ENCODE results near the gene SLC7A6. TPM values are rescaled to one million over a fixed set of nuclear protein-coding genes. Genes with fewer than 3 reads are reported as not detected.

Gene SLC7A6
- total RNA-seq, 1 experiment from 2014 or later, result 17.4 TPM

DNA sequence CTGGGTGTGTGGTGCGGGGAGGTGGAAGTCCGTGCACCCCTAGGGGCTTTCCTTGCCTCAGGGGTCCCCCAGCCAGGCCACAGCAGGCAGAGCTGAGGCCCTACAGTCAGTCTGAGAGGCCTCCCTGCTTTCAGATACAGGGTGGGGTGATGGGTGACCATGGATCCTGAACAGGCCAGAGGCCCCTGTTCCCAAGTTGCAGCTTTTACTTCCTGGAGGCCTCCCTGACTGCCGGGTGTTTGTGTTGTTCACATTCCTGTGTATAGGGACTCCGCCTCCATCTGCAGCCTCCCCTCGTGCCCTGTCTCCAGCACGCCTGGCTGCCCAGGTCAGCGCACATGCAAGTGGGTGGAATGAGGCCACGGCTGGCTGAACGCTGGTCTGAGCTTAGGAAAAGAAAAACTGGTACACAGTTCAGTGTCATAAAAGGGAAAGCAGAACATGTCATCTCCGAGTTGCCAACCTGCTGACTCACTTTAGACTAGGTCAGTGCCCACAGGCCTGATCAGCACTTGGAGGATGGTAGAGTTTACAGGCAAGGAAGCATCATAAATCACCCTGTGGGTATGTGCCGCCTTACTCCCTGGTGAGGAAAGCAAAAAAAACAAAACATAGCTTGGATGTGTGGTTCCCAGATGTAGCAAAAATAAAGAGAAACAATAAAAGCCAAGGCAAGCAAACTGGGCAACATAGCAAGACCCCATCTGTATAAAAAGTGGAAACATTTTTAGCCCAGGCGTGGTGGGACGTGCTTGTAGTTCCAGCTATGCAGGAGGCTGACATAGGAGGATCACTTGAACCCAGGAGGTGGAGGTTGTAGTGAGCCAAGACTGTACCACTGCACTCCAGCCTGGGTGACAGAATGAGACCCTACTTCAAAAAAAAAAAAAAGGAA is 6.2 kb upstream of the SLC7A6 start:
- no peaks in the 10 kb centered on the region for H3K36me3 ChIP-seq
- H3K4me1 ChIP-seq, result no peaks in the 10 kb centered on the region
- H3K4me3 ChIP-seq, result no peak overlapping the region
- H3K27ac ChIP-seq, result no peak overlapping the region
- no peak for DNase-seq
- H3K27me3 ChIP-seq, result no peaks in the 10 kb centered on the region
- H3K9me3 ChIP-seq (replicated peaks), result no peaks in the 10 kb centered on the region

GRCh38 chr16:68259007-68259825 is 5.1 kb upstream of the SLC7A6 start:
- Histone ChIP-seq H3K4me3 (no peak overlapping the region), H3K9me3 (replicated peaks) (no peaks in the 10 kb centered on the region), H3K36me3 (no peaks in the 10 kb centered on the region), H3K4me1 (no peaks in the 10 kb centered on the region), H3K27me3 (no peaks in the 10 kb centered on the region), H3K27ac (no peak overlapping the region)
- no peak for DNase-seq

DNA sequence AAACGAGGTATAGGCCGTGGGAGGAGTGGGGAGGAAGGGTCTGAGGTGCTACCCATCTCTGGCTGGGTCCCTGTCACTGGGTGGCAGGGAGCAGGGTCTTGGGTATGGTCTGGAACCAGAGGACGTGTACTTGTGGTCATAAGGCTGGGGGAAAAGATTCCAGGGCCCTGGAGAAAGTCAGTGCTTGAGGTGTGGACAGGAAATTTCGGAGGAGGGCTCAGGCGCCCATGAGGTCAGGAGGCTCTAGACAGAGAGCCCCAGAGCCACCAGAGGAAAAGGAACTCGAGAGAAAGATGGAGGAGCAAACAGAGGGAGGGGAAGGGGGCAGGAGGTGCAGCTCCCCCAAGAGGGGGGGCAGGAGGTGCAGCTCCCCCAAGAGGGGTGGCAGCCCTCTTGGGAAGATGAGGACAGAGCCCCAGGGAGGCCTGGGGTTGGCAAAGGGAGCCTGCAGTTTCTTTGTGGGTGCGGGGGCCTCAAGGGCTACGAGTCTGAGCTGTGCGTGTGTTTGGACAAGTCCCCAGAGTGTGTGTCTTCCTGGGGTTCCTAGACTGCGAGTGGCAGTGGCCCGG is 683 bp upstream of the SLC7A6 start:
- no peaks in the 10 kb centered on the region for H3K27me3 ChIP-seq
- DNase-seq, result no peak
- no peaks in the 10 kb centered on the region for H3K36me3 ChIP-seq
- peak overlapping the region; percentile 87 for H3K4me3 ChIP-seq
- H3K9me3 ChIP-seq (replicated peaks), result no peaks in the 10 kb centered on the region
- no peaks in the 10 kb centered on the region for H3K4me1 ChIP-seq
- peak overlapping the region; percentile 62 for H3K27ac ChIP-seq

DNA sequence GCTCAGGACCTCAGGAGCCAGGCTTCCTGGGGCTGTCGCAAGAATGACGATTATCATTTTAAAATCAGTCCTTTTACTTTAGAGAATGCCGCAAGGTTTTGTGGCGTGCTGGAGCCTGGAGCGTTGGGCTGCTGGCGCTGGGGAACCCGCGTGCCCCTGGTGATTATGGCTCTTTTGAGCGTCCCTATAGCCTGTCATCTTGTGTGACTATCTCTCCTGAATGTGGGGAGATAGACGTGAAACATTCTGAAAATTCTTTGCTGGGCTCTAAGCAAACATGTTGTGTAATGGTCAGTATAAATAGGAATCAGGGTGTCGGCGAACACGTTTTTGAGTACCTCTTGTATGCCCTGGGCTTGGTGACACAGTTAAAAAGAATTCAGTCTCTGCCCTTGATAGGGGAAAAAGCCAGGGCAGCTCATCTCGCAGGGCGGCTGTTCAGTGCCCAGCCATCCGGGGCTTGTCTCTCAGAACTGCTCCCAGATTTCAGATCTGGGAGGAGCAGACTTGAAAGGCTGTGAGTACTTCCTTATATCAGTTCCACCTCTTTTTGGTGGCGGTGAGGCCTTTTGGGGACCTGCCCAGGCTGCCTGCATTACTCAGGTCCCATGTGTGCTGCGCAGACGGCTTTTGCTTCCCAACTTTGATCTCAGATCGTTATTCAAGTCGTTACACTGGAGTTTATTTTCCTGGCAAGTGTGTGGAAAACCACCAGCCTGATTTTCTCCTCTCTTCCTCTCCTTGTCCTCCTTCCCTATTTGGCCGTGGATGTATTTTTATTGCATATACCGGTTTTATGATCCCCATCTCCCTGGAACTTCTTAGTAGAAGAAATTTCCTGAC is 973 bp downstream of the SLC7A6 start:
- Histone ChIP-seq H3K36me3 (no peaks in the 10 kb centered on the region), H3K27ac (peak overlapping the region; percentile 62), H3K4me1 (no peaks in the 10 kb centered on the region), H3K9me3 (replicated peaks) (no peaks in the 10 kb centered on the region), H3K27me3 (no peaks in the 10 kb centered on the region), H3K4me3 (peak overlapping the region; percentile 87)
- DNase-seq, result peak; percentile 33 to 50

- no peak overlapping the region for H3K4me3 ChIP-seq
- H3K27ac ChIP-seq, result no peak overlapping the region
- H3K9me3 ChIP-seq (replicated peaks), result no peaks in the 10 kb centered on the region
- H3K27me3 ChIP-seq, result no peaks in the 10 kb centered on the region
- DNase-seq, result no peak
- no peaks in the 10 kb centered on the region for H3K4me1 ChIP-seq
- no peaks in the 10 kb centered on the region for H3K36me3 ChIP-seq
Measured at GRCh38 chr16:68267612-68268405, 3.5 kb downstream of the SLC7A6 start.

- no peak for DNase-seq
- Histone ChIP-seq H3K36me3 (0 out of 2 replicates have a peak, but pooled peaks cover 2% of the 10 kb centered on the region), H3K27me3 (no peaks in the 10 kb centered on the region), H3K27ac (no peak overlapping the region), H3K4me1 (no peaks in the 10 kb centered on the region), H3K9me3 (replicated peaks) (no peaks in the 10 kb centered on the region), H3K4me3 (no peak overlapping the region)
Measured at GRCh38 chr16:68269793-68270192, 5.5 kb downstream of the SLC7A6 start.

DNA sequence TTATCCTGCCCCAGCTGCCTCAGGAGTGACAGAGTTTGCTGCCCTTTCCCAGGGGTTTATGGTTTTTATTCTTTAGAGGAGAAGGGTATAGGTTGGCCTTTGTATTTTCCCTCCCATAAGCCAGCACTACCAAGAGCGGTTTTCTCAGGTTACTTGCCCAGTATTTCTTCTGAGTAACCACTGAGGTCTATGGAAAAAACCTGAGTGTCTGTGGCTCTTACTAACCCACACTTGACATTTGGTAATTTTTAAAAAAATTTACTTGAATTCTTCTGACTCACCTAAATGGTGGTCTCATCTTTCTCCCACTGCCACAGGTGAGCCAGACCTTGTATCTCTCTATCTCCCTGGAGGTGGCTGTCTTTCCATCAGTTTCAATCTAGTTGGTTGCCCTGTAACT is 6.0 kb downstream of the SLC7A6 start:
- H3K36me3 ChIP-seq, result 0 out of 2 replicates have a peak, but pooled peaks cover 2% of the 10 kb centered on the region
- H3K4me3 ChIP-seq, result no peak overlapping the region
- no peaks in the 10 kb centered on the region for H3K9me3 ChIP-seq (replicated peaks)
- DNase-seq, result no peak
- no peaks in the 10 kb centered on the region for H3K27me3 ChIP-seq
- H3K4me1 ChIP-seq, result no peaks in the 10 kb centered on the region
- H3K27ac ChIP-seq, result no peak overlapping the region

DNA sequence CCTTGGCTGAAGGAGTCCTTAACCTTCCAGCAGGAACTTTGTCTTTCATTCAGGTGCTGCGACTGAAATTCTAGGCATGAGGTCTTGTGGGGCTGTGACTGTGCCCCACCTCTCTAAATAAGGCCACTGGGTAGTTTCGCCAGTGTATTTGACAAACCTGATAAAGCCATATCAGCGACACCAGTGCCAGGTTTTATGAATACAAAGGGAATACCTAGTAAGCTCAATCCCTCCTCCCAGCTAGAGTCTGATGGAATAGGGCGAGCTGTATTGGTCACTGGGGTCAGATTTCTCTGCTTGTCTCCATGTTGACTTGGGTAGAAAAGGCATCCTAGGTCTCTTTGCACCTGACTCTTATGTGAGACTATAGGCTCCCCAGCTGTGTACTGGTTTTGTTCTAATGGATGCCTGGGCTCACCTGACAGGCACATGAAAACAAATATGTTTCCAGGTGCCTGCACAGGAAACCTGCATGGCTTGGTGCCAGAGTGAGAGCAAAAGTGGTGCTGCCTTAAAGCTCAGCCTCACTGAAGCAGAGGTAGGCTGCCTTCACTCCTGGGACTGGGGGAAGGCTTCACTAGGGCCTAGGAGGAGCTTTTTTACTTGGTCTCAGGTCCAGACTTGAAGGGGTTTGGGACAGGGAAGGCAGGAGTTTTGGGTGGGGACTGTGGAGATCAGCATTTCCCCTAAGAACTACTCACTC is 8.3 kb downstream of the SLC7A6 start:
- Histone ChIP-seq H3K36me3 (0 out of 2 replicates have a peak, but pooled peaks cover 2% of the 10 kb centered on the region), H3K27ac (no peak overlapping the region), H3K27me3 (no peaks in the 10 kb centered on the region), H3K4me1 (peaks cover 11% of the 10 kb centered on the region), H3K9me3 (replicated peaks) (no peaks in the 10 kb centered on the region), H3K4me3 (no peak overlapping the region)
- no peak for DNase-seq

- DNase-seq, result no peak
- peaks cover 11% of the 10 kb centered on the region for H3K4me1 ChIP-seq
- H3K4me3 ChIP-seq, result no peak overlapping the region
- no peaks in the 10 kb centered on the region for H3K27me3 ChIP-seq
- H3K9me3 ChIP-seq (replicated peaks), result no peaks in the 10 kb centered on the region
- no peak overlapping the region for H3K27ac ChIP-seq
- H3K36me3 ChIP-seq, result 0 out of 2 replicates have a peak, but pooled peaks cover 2% of the 10 kb centered on the region
Measured at GRCh38 chr16:68273459-68273858, 9.1 kb downstream of the SLC7A6 start.

DNA sequence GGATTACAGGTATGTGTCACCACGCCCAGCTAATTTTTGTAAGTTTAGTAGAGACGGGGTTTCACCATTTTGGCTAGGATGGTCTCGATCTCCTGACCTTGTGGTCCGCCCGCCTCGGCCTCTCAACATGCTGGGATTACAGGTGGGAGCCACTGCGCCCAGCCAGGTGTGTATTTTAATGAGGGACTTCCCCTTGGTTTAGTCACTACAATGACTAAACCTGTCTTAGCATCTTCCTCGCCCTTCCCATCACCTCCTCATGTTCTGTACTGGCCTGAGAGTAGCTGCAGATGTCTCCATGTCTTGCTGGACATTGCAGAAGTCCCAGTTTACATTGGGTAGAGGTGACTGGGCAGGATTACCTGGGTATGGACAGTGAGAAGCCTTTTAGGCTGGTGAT is 9.6 kb downstream of the SLC7A6 start:
- peaks cover 11% of the 10 kb centered on the region for H3K4me1 ChIP-seq
- no peak overlapping the region for H3K27ac ChIP-seq
- 0 out of 2 replicates have a peak, but pooled peaks cover 2% of the 10 kb centered on the region for H3K36me3 ChIP-seq
- H3K27me3 ChIP-seq, result no peaks in the 10 kb centered on the region
- no peak overlapping the region for H3K4me3 ChIP-seq
- no peaks in the 10 kb centered on the region for H3K9me3 ChIP-seq (replicated peaks)
- no peak for DNase-seq

DNA sequence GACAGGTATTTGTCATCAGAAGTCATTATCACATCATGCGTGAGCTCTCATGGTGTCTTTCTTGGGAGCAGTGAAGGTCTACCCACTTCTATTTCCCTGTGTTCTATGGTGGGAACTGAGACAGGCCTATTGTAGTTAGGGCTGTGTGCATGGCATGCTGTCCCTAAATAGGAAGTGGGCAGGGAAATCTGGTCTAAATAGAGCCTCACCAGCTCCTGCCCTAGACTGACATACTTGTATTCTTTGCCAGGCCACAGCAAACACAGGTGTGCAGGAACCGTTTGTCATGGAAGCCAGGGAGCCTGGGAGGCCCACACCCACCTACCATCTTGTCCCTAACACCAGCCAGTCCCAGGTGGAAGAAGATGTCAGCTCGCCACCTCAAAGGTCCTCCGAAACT is 10.1 kb downstream of the SLC7A6 start:
- H3K9me3 ChIP-seq (replicated peaks), result no peaks in the 10 kb centered on the region
- peaks cover 11% of the 10 kb centered on the region for H3K4me1 ChIP-seq

DNA sequence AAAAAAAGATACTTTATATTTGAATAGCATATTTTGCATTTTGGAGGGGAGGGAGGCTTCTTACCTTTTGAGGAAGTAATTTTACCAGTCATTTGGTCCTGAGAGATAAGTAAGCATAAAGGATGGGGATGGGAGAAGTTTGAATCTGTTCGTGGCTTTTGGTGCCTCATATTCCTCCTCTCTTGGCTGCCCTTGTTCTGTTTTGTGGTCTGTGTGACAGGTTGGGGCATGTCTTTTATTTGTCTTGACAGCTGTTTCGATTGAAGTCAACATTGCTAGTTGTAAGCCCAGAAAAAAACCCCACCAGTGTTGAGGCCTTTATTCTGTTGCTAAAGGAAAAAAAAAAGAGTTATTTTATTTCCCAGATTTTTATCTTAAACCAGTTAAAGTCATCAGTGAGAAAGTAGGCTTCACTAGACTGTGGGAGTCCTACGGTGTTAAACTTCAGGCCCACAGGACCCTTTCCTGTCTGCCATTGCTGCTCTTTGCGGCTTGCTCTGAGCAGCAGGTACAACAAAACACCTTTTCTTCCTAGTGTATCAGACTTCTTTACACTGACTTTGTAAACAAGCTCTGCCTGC is 11.4 kb downstream of the SLC7A6 start:
- Histone ChIP-seq H3K27ac (peak overlapping the region; percentile 44; the same call in 1 of the 2 replicates), H3K36me3 (0 out of 2 replicates have a peak, but pooled peaks cover 2% of the 10 kb centered on the region), H3K4me3 (no peak overlapping the region), H3K4me1 (peaks cover 11% of the 10 kb centered on the region), H3K27me3 (no peaks in the 10 kb centered on the region), H3K9me3 (replicated peaks) (no peaks in the 10 kb centered on the region)
- peak; percentile 48 to 73 for DNase-seq

More for the DNA sequence above, 10.1 kb downstream of the SLC7A6 start:
- Histone ChIP-seq H3K4me3 (no peak overlapping the region), H3K27me3 (no peaks in the 10 kb centered on the region), H3K36me3 (0 out of 2 replicates have a peak, but pooled peaks cover 2% of the 10 kb centered on the region), H3K27ac (no peak overlapping the region)
- no peak for DNase-seq

Measured in SJCRH30 (cell line).